ENCODE results near the gene PCDHA9.

- no peak for TF ChIP-seq TAF1 (IDR thresholded peaks at IDR 0.05; ENCODE audit: low read depth)
- no peak for TF ChIP-seq REST (IDR thresholded peaks at IDR 0.05; ENCODE audit: low read depth)
- no peak for TF ChIP-seq CEBPB (IDR thresholded peaks at IDR 0.05)
- no peak for TF ChIP-seq EP300 (IDR thresholded peaks at IDR 0.05; ENCODE audit: borderline replicate concordance)
Measured at GRCh38 chr5:140882591-140882899, 34.4 kb downstream of the PCDHA9 start.
